Neural crest cell (in vitro differentiated cells): Measurements from ENCODE around the gene LIPC. TPM values are rescaled to one million over a fixed set of nuclear protein-coding genes. Genes with fewer than 3 reads are reported as not detected.

Source experiments
- DNase-seq: peaks from one replicate; pipeline ENCODE4 v3.0.0; 2021; ENCODE audit warnings: low read depth, mixed read lengths, low spot score
- H3K27ac Mint-ChIP-seq: one replicate; pipeline ENCODE4 v1.8.0; 2021; ENCODE audit warnings: mild to moderate bottlenecking, mixed read lengths; ENCODE audit not compliant: unreplicated experiment
- H3K27me3 Mint-ChIP-seq: 2 replicates; pipeline ENCODE4 v1.8.0; 2021; ENCODE audit warnings: low read depth, mild to moderate bottlenecking, mixed read lengths
- H3K36me3 Mint-ChIP-seq: 2 replicates; pipeline ENCODE4 v1.8.0; 2021; ENCODE audit warnings: low read depth, mild to moderate bottlenecking, mixed read lengths
- H3K4me1 Mint-ChIP-seq: 2 replicates; pipeline ENCODE4 v1.8.0; 2021; ENCODE audit warnings: mixed read lengths
- H3K4me3 Mint-ChIP-seq: one replicate; pipeline ENCODE4 v1.8.0; 2021; ENCODE audit warnings: mild to moderate bottlenecking, mixed read lengths
- H3K9me3 Mint-ChIP-seq: 2 replicates; pipeline ENCODE4 v1.8.0; 2021; ENCODE audit warnings: mixed read lengths
- CTCF ChIP-seq: fragments of 200-600 bp; sonication (generic); conservative IDR thresholded peaks from 2 replicates; pipeline ENCODE4 v1.5.0; 2021; ENCODE audit warnings: antibody characterized with exemption, mild to moderate bottlenecking
- total RNA-seq: library from RNA; stranded (reverse); gene quantifications from 2 replicates; pipeline ENCODE4 v1.2.1, GENCODE V29; 2021

LIPC gene
- total RNA-seq, 1 donor from 2014 or later, result not detected

GRCh38 chr15:58506064-58506490 is 74.3 kb downstream of the LIPC start:
- H3K36me3 Mint-ChIP-seq, result no peaks in the 10 kb centered on the region
- no peaks in the 10 kb centered on the region for H3K27me3 Mint-ChIP-seq
- TF ChIP-seq CTCF, result no peak
- H3K27ac Mint-ChIP-seq, result no peak overlapping the region
- peaks cover 4% of the 10 kb centered on the region for H3K9me3 Mint-ChIP-seq
- DNase-seq, result no peak
- H3K4me3 Mint-ChIP-seq, result no peak overlapping the region
- peaks cover 3% of the 10 kb centered on the region for H3K4me1 Mint-ChIP-seq

DNA sequence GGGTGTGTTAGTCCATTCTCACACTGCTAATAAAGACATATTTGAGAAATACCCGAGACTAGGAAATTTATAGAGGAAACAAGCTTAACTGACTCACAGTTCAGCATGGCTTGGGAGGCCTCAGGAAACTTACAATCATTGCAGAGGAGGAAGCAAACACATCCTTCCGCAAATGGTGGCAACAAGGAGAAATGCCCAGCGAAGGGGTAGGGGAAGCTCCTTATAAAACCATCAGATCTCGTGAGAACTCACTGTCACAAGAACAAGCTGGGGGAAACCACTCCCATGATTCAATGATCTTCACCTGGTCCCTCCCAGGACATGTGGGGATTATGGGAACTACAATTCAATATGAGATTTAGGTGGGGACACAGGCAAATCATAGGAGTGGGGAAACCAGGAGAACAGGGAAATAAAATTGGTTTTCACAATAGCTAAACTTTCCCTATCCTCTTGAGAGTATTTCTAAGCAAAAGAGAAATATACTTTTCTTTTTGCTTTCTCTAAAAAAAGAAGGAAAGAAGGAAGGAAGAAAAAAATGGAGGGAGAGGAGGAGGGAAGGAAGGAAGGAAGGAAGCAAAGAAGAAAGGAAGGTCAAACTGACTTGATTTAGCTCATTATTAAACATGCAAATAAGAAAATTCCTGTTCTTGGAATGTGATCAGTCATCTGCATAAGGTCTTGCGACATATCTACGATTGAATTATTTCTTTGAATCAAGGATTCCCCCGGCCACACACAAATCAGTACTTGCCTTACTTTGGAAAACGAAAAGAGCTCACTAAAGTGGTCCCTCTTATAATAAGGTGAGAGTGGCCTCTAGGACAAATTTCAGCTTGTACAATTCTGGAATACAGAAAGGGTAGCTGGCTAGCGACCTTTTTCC is 75.2 kb downstream of the LIPC start:
- Mint-ChIP-seq H3K9me3 (peaks cover 4% of the 10 kb centered on the region), H3K4me1 (peaks cover 3% of the 10 kb centered on the region), H3K36me3 (no peaks in the 10 kb centered on the region), H3K27ac (peak overlapping the region; percentile 52), H3K4me3 (no peak overlapping the region), H3K27me3 (no peaks in the 10 kb centered on the region)
- no peak for TF ChIP-seq CTCF
- DNase-seq, result no peak

- peaks cover 8% of the 10 kb centered on the region for H3K4me1 Mint-ChIP-seq
- H3K27ac Mint-ChIP-seq, result no peak overlapping the region
- no peak for TF ChIP-seq CTCF
- H3K36me3 Mint-ChIP-seq, result no peaks in the 10 kb centered on the region
- H3K9me3 Mint-ChIP-seq, result peaks cover 4% of the 10 kb centered on the region
- DNase-seq, result no peak
- H3K4me3 Mint-ChIP-seq, result no peak overlapping the region
- H3K27me3 Mint-ChIP-seq, result no peaks in the 10 kb centered on the region
These were observed 77.8 kb downstream of the LIPC start for GRCh38 chr15:58509556-58509955.

DNA sequence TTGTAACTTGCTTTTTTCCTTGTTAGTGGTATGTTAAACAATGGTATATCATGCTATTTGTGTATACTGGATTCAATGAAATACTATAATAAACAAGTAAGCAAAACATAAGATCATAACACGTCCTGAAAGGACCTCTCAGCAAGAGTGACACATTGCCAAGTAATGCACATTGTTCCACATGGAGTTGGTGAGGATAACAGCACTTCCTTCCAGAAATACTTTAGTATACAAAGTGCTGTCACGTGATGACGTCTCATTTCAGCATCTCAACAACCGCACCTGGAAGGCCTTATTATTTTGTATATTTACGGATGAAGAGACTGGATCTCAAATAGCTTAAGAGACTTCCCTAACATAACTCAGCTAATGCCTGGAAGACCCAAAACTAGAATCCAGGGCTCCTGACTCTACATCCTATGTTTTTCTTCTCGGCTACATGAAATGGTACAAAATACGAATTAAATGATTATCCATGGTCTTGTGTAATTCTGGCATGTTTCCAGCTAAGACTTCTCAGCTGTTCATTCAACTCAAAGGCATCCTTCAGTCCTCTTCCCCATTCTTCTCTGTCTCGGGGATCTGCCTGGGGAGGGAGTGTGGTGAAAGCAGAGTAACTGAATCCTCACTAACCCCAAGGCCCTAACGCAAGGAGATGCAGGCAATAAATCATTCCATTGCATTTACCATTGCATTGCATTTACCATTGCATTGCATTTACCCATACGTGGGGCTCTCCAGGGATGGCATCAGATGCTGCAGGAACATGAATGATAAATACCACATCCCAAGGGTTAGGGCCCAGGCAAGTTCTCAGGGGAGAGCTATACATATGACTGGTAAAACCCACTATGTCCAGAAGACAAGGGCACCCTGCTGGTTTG is 79.2 kb downstream of the LIPC start:
- no peak for DNase-seq
- TF ChIP-seq CTCF, result no peak
- Mint-ChIP-seq H3K27ac (no peak overlapping the region), H3K36me3 (peaks cover 3% of the 10 kb centered on the region), H3K27me3 (no peaks in the 10 kb centered on the region), H3K4me3 (no peak overlapping the region), H3K4me1 (peaks cover 13% of the 10 kb centered on the region), H3K9me3 (peaks cover 7% of the 10 kb centered on the region)

DNA sequence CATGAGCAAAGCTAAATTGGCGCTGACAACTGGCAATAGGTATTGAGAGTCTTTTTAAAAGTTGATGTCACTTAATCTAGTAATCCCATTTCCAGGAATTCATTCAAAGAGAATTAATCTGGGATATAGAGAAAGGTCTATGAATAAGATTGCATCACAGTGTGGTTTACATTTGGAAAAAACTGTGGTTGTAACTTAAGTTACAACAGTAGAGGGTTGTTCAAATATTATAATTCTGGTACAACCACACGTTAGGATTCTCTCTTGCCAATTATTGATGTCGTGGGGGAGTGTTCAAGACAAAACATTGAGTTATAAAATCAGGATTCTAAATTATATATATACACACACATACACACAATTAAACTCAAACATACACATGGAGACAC is 79.8 kb downstream of the LIPC start:
- peaks cover 3% of the 10 kb centered on the region for H3K36me3 Mint-ChIP-seq
- peaks cover 14% of the 10 kb centered on the region for H3K4me1 Mint-ChIP-seq
- peaks cover 6% of the 10 kb centered on the region for H3K9me3 Mint-ChIP-seq
- no peak for TF ChIP-seq CTCF
- no peaks in the 10 kb centered on the region for H3K27me3 Mint-ChIP-seq
- no peak overlapping the region for H3K4me3 Mint-ChIP-seq
- no peak overlapping the region for H3K27ac Mint-ChIP-seq
- no peak for DNase-seq
